Measurements from ENCODE around the gene P2RY8.

DNA sequence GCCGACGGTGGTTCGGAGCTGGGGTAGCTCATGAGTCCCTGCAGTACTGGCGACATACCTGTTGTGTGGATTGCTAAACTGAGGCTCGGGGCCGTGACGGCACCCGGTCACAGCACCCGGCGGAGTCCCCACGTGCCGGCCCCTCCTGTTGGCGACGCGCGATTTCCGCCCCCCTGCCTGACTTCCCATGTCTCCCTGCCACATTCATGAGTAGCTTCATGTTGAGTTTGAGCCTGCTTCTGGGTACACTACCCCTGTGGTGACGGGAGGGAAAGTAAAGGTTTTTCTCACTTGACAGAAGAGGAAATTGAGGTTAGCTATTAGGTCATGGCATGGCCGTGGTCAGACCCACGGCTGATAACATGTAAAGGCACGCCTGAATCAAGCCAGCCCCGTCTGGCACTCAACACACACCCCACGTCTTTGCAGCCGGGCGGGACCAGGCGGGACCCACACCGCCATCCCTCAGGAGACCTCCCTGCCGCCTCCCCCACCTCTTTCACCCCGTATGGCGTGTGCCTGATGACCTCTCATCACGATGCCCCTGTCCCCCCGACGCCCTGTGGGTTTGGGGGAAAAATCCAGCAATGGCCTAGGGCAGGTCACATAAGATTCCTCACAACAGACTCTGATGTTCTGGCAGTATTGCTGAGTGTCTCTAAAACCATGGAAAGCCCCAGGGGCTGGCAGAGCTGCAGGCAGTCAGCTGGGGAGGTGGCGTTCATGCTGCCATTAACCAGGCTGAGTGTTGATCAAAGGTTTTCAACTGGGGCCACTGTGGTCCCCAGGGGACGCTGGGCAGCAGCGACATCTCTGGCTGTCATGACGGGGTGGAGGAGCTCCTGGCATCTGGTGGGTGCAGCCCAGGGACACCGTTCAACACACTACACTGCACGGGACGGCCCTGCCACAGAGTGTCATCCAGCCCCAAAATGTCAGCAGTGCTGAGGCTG lies 29.2 kb downstream of the P2RY8 start:
- no peak for TF ChIP-seq CTCF (IDR thresholded peaks at IDR 0.05; ENCODE audit: insufficient read depth, low read length)
- no peak for TF ChIP-seq SPI1 (IDR thresholded peaks at IDR 0.05; ENCODE audit: borderline replicate concordance, low read depth)
- TF ChIP-seq REST (IDR thresholded peaks at IDR 0.05; ENCODE audit: insufficient replicate concordance, low read depth) = no peak
